Esophagus (tissue), 2 donors: ENCODE data around the gene KLRC4. TPM values are rescaled to one million over a fixed set of nuclear protein-coding genes. Genes with fewer than 3 reads are reported as not detected.
A peak's percentile ranks its signal among the peaks of the same experiment; 100 is the strongest.
"Not testable (repeated sequence)": the region's sequence is repeated elsewhere in the genome, so short reads cannot be mapped to it uniquely, and the experiment has no call there.

Experiments used
- H3K27ac ChIP-seq, 2 donors: one replicate each; pipeline ENCODE4 v1.5.1; 2013; ENCODE audit warnings: low read depth in 2 of 2, mild to moderate bottlenecking in 2 of 2, inconsistent platforms in 1 of 2, low read length in 1 of 2, moderate library complexity in 1 of 2
- H3K27me3 ChIP-seq, 2 donors: one replicate each; pipeline ENCODE4 v1.6.1; 2013; ENCODE audit warnings: low read length in 2 of 2, control low read depth in 1 of 2, mild to moderate bottlenecking in 1 of 2; ENCODE audit not compliant: insufficient read depth in 2 of 2, control insufficient read depth in 1 of 2
- H3K36me3 ChIP-seq, 2 donors: one replicate each; pipeline ENCODE4 v1.6.1; 2013; ENCODE audit warnings: low read length in 1 of 2; ENCODE audit not compliant: control insufficient read depth in 2 of 2, insufficient read depth in 2 of 2
- H3K4me1 ChIP-seq, 2 donors: one replicate each; pipeline ENCODE4 v1.6.1; 2013; ENCODE audit warnings: low read length in 1 of 2; ENCODE audit not compliant: control insufficient read depth in 2 of 2, insufficient read depth in 2 of 2
- H3K4me3 ChIP-seq, 2 donors: one replicate each; pipeline ENCODE4 v1.5.1; 2013; ENCODE audit warnings: low read length in 2 of 2, mild to moderate bottlenecking in 2 of 2, low read depth in 1 of 2, moderate library complexity in 1 of 2
- H3K9me3 ChIP-seq, 2 donors: one replicate each; pipeline ENCODE4 v1.6.1; 2013; ENCODE audit warnings: mild to moderate bottlenecking in 2 of 2, low read depth in 1 of 2, low read length in 1 of 2, moderate library complexity in 1 of 2; ENCODE audit not compliant: control insufficient read depth in 2 of 2, insufficient read depth in 1 of 2
- WGBS, 2 donors: extraction: QIAGEN DNeasy Blood & Tissue Kit; methylation state at CpG; one replicate each; pipeline ENCODE4 v1.1.7; 2013; 5-methylcytosine and 5-hydroxymethylcytosine counted together
- polyA plus RNA-seq, 2 donors: library from polyadenylated mRNA; stranded (reverse); fragments of 200-250 nt; gene quantifications; one replicate each; pipeline ENCODE4 v1.2.3, GENCODE V29; 2013
- donor health status: healthy with polysubstance abuse.
- donor health status: Bipolar disorder and iron deficiency.

The KLRC4 gene
- polyA plus RNA-seq, 2 donors: 0.04 TPM; not detected in 1

- WGBS, 2 donors: 41 to 53% methylated on average over 1 of the region's 1 CpG
- Histone ChIP-seq H3K4me3 (no peak overlapping the region), H3K36me3 (no peaks in the 10 kb centered on the region), H3K27me3 (no peaks in the 10 kb centered on the region), H3K27ac (peak overlapping the region in 1 of 2 donors; percentile 46), H3K4me1 (peaks cover 4% of the 10 kb centered on the region in 2 donors), H3K9me3 (no peaks in the 10 kb centered on the region)
These were observed 37.0 kb downstream of the KLRC4 start for GRCh38 chr12:10372559-10372958.

- not testable (repeated sequence) for H3K9me3 ChIP-seq, H3K4me1 ChIP-seq, H3K36me3 ChIP-seq, H3K4me3 ChIP-seq, H3K27me3 ChIP-seq
- 39 to 44% methylated on average over 6 of the region's 6 CpGs for WGBS, 2 donors
- H3K27ac ChIP-seq: peak overlapping the region in 1 of 2 donors; percentile 49
These were observed 37.5 kb downstream of the KLRC4 start for GRCh38 chr12:10371893-10372535.

GRCh38 chr12:10369557-10370415, 39.8 kb downstream of the KLRC4 start:
- 86 to 88% methylated on average over 8 of the region's 8 CpGs for WGBS, 2 donors
- H3K36me3 ChIP-seq: no peaks in the 10 kb centered on the region
- H3K27ac ChIP-seq: no peak overlapping the region
- no peak overlapping the region for H3K4me3 ChIP-seq
- H3K9me3 ChIP-seq: no peaks in the 10 kb centered on the region
- H3K4me1 ChIP-seq: peaks cover 4 to 7% of the 10 kb centered on the region in 2 donors
- H3K27me3 ChIP-seq: no peaks in the 10 kb centered on the region

GRCh38 chr12:10368206-10369171, 41.1 kb downstream of the KLRC4 start:
- Histone ChIP-seq H3K4me3 (no peak overlapping the region), H3K9me3 (no peaks in the 10 kb centered on the region), H3K4me1 (peaks cover 4 to 9% of the 10 kb centered on the region in 2 donors), H3K36me3 (no peaks in the 10 kb centered on the region), H3K27me3 (no peaks in the 10 kb centered on the region), H3K27ac (no peak overlapping the region)
- 85 to 95% methylated on average over 10 of the region's 10 CpGs for WGBS, 2 donors

GRCh38 chr12:10367714-10368113, 41.8 kb downstream of the KLRC4 start:
- H3K27ac ChIP-seq, H3K36me3 ChIP-seq, H3K4me3 ChIP-seq, H3K9me3 ChIP-seq, H3K27me3 ChIP-seq, H3K4me1 ChIP-seq: not testable (repeated sequence)
- WGBS, 2 donors: 72% methylated on average over 4 of the region's 4 CpGs

- Histone ChIP-seq H3K27me3 (no peaks in the 10 kb centered on the region), H3K9me3 (no peaks in the 10 kb centered on the region), H3K27ac (no peak overlapping the region), H3K36me3 (no peaks in the 10 kb centered on the region), H3K4me1 (peaks cover 0 to 5% of the 10 kb centered on the region in 2 donors), H3K4me3 (no peak overlapping the region)
These were observed 42.7 kb downstream of the KLRC4 start for GRCh38 chr12:10366875-10367274.

GRCh38 chr12:10365696-10366405, 43.7 kb downstream of the KLRC4 start:
- 22 to 27% methylated on average over 6 of the region's 6 CpGs for WGBS, 2 donors
- Histone ChIP-seq H3K27me3 (no peaks in the 10 kb centered on the region), H3K27ac (peak overlapping the region; percentile 92 to 96), H3K4me3 (peak overlapping the region in 1 of 2 donors; percentile 68), H3K9me3 (no peaks in the 10 kb centered on the region), H3K36me3 (no peaks in the 10 kb centered on the region), H3K4me1 (peaks cover 0 to 5% of the 10 kb centered on the region in 2 donors)

- H3K9me3 ChIP-seq: no peaks in the 10 kb centered on the region
- WGBS, 2 donors: 1% methylated on average over 15 of the region's 15 CpGs
- no peaks in the 10 kb centered on the region for H3K27me3 ChIP-seq
- no peaks in the 10 kb centered on the region for H3K36me3 ChIP-seq
- H3K4me3 ChIP-seq: peak overlapping the region; percentile 51 to 68
- H3K4me1 ChIP-seq: peaks cover 0 to 5% of the 10 kb centered on the region in 2 donors
- H3K27ac ChIP-seq: peak overlapping the region; percentile 96
These were observed 44.5 kb downstream of the KLRC4 start for GRCh38 chr12:10364815-10365622.
